ENCODE results near the gene C9orf40.

Gene C9orf40, protein sequence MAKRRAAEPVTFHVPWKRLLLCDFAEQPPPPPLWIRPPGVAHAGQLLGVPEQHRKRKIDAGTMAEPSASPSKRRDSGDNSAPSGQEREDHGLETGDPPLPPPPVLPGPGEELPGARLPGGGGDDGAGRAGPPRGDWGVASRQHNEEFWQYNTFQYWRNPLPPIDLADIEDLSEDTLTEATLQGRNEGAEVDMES

DNA sequence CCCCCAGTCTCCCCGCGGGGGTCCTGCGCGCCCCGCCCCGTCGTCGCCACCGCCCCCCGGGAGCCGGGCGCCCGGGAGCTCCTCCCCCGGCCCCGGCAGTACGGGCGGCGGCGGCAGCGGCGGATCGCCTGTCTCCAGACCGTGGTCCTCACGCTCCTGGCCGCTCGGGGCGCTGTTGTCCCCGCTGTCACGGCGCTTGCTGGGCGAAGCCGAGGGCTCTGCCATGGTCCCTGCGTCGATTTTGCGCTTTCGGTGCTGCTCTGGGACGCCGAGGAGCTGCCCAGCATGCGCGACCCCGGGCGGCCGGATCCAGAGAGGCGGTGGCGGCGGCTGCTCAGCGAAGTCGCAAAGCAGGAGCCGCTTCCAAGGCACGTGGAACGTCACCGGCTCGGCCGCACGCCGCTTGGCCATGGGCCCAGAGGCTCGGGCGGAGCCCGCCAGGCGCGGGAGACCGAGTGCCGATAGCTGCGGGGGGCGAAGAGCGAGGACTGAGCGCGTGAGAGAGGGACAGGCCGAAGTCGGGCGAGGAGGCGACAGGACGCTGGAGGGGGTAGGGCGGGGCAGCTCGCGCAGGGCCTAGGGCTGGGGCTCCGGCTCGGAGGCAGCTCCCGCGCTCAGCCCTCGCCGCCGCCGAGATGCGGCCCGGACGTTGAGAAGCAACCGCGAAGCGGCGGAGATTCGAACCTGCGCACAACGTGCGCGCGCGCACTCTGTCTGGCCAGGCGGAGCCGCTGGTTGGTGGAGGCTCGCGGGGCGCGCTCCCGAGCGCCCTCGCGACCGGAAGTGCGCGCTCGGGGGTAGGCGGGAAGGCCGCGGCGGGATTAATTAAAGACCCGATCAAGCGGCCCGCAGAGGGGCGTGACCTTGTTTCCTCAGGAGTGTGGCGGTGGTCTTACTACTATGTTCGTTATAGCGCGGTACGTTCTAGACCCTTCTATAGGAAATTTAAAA, at the start of gene C9orf40:
Gene C9orf40 (minus strand): TSS at position 712 of the 951 bp plus-strand sequence. CDS start 301 bp downstream, at position 411.
- peak; percentile 92 for DNase-seq (ENCODE audit: low spot score)

DNA sequence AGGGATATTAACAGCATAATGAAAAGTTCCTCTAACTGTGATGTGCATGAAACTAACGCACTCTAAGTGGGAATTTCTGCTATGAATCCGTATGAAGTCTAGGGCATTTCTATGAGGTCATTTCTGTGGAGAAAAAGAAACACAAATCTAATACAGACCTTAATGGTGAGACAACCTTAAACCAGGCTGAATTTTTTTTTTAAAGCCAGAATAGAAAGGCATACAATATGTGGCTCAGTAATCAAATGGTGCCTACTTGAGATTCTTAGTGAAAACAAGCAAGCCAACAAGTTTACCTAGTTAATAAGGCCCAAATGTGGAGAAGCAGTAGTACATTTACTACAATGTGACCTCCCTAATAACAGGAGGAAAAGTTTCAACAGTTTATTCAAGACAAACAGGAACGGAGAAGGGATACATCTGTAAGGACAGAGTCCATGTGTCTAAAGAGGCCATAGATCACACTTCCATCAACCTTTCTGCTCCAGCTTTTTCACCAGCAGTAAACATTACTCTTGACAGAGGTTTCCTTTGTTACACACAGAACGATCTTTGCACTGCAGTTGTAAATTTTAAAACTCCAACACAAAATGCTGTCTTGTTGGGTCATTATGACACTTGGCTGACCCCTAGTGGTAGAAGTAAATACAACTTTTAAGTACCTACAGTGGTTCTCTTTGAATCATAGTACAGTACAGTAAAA, 49.2 kb upstream of the C9orf40 start:
- peak; percentile 46 for DNase-seq (ENCODE audit: low spot score)

DNA sequence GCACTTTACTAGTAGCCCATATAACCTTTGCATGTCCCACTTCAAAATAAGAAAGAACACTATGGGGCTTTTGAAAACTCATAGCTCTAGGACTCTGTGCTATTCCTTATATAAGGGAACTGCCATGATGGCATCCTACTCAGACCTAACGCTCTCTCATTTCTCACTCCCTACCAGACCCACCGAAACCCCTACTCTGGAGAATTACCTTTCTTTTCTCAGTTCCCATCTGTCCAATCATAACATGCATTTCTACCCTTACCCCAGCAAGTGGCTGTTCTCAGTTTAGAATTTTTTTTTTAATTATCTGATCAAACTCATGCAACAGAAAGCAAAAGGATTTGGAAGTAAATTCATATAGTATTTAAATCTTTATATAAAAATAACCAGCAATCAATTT, 48.1 kb upstream of the C9orf40 start:
- no peak for DNase-seq (ENCODE audit: low spot score)

DNA sequence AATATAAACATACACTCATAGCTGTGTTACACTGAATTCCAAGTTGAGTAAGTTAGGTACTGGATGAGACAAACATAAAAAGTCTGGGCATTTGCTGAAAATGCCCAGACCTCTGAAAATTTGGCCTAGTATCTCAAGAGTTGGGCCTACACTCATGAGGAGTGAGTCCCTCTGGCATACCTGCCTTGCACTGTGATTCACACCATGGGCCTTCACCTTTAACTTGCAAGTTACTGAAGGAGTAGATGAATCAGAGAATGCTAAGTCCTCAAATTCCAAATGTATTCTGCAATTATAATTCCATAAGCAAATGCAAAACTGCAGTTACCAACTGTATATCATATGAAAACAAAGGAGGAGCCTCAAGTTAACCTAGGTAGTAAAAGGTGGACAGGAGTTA, 32.3 kb upstream of the C9orf40 start:
- DNase-seq (ENCODE audit: low spot score), result no peak

DNA sequence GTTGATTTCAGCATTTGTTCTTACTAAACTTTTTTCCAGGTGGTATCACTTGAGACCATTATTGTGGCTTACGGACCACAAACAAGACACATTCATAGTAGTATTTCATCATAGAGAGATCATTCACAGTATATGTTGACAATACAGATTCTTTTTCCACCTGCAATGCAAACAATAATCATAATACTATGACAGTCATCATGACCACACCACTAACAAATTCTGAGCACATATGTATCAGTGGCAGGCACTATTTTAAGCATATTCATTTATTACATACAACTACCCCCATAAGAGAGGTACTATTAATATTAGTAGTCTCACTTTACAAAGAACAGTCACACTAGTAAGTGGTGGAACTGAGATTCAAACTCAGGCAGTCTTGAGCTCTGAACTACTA, 31.0 kb upstream of the C9orf40 start:
- no peak for DNase-seq (ENCODE audit: low spot score)

DNA sequence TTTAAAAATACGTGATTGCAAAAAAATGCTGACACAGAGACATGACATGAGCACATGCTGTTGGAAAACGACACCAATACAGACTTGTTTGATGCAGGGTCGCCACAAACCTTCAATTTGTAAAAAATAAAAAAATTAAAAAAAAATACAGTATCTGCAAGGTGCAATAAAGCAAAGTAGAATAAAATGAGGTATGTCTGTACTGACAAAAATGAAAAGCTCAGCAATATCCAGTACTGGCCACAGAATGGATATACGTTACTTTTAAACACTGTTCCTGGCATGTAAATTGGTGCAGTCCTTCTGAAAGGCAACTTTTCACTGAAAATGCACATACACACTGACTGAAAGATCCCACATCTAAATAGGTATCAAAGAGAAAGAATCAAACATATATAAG, 27.1 kb upstream of the C9orf40 start:
- DNase-seq (ENCODE audit: low spot score), result no peak

DNA sequence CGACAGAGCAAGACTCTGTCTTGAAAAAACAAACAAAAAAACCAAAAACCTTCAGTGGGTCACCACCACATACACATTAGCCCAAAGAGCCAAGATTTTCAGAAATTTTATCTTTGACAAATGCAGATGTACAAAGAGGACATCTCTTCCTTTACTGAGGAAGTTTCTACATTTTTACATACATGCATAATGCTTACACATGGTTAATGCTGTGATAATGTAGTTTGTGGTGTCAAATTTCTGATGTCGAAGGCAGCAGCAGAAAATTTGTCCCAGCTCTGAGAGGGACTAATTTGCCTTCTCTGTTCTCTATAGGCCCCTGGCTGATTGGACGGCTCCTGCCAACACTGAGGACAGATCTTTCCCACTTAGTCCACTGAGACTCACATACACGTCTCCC, 24.6 kb upstream of the C9orf40 start:
- DNase-seq (ENCODE audit: low spot score), result no peak

DNA sequence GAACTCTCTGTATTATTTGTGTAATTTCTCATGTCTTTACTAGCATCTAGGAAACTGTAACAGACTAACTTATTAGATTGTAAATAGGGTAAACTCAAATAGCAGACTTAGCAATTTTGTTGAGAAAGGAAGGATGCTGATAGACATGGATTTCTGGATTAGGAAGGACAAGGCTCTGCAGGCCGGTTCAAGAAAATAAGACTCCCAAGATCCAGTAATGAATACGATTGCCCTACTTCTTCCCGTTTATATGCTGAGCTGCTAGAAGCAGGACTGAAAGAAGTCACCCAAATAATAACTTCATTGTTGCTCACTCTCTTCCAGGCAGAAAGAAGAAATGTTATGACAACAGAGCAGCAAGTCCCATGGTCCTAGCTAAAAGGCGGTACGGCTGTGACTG, 22.8 kb upstream of the C9orf40 start:
- no peak for DNase-seq (ENCODE audit: low spot score)

DNA sequence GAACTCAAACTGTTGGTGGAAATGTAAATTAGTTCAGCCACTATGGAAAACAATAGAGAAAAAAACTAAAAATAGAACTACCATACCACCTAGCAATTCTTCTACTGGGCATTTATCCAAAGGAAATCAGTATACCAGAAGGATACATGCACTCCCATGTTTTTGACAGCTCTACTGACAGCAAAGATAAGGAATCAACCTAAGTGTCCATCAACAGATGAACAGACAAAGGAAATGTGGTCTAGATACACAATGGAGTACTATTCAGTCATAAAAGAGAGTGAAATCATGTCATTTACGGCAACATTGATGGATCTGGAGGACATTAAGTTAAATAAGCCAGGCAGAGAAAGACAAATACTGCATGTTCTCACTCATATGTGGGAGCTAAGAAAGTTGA, 21.8 kb upstream of the C9orf40 start:
- no peak for DNase-seq (ENCODE audit: low spot score)

DNA sequence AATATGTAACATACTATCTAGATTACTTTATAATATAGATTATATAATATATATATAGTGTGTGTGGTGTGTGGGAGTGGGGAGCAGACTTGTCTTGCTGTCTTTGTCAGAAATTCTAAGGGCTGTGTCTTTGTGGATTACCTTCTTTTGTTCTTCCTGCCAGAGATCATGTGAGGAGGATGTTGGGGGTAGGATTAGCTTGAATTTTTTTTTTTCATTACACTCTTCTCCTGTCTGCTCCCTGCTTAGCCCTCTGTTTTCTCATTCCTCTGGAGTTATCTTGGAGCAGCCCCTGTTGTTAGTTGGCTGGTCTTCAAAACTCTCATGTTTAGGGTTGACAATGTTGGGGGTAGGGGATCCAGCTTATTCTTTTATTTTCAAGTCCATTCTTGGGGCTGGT, 21.0 kb upstream of the C9orf40 start:
- DNase-seq (ENCODE audit: low spot score), result no peak

DNA sequence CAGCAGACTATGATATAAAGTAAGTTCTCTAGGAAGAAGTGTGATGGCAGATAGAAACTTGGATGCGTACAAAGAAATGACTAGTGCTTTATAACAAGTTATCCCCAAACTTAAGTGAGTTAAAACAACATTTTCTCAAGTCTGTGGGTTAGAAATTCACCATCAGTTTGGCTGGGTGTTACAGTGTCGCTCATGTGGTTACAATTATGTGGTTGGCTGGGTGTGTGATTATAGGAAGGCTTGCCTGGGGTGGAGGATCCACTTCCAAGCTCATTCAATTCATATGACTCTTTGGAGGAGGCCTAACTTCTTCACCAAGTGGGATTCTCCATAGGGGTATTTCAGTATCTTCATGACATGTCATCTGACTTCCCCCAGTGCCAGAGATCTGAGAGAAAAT, 10.3 kb upstream of the C9orf40 start:
- DNase-seq (ENCODE audit: low spot score), result no peak

DNA sequence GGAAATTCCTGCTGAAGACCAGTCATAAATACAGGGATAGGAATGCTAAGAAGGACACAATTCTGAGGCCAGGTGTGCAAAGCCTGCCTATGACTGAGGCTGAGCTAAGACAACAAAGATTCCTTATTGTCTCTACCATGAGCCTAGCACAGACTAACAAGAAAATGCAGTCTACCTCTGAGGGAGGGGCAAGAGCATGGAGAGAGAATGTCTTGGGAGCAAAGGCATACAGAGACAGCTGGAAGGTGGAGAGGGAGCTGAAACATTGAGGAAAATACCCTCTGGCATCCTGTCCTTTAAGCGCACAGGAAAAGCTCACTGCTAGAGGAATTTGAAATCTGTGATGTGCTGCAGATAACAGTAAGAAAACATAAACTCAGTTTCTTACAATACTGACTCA, 8.8 kb upstream of the C9orf40 start:
- DNase-seq (ENCODE audit: low spot score), result no peak

DNA sequence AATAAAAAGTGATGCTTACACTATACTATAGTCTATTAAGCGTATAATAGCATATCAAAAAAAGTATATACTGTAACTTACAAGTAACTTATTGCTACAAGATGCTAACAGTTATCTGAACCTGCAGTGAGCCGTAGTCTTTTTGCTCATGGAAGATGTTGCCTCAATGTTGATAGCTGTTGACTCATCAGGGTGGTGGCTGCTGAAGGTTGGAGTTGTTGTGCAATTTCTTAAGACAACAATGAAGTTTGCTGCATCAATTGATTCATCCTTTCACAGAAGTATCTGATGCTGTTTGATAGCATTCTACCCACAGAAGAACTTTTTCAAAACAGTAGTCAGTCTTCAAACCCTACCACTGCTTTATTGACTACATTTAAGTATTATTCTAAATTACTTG, 7.8 kb upstream of the C9orf40 start:
- DNase-seq (ENCODE audit: low spot score), result no peak

DNA sequence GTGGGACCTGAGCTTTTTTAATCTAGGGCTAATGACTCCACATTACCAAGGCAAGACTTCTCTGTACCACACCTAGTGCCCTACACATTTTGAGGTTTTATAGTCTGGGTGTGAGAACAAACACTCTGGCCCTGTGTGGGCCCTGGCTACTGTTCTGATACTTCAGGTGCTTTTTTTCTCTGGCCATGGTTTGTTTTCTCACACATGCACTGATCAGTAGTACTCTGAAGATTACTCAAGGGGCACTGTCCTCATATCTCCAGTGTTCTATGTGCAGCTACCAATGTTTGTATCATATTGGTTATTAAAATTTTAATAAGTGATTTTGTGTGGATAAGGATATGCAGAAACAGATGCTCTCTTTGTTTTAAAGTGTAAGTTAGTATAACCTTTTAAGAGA, 5.9 kb upstream of the C9orf40 start:
- DNase-seq (ENCODE audit: low spot score), result no peak

DNA sequence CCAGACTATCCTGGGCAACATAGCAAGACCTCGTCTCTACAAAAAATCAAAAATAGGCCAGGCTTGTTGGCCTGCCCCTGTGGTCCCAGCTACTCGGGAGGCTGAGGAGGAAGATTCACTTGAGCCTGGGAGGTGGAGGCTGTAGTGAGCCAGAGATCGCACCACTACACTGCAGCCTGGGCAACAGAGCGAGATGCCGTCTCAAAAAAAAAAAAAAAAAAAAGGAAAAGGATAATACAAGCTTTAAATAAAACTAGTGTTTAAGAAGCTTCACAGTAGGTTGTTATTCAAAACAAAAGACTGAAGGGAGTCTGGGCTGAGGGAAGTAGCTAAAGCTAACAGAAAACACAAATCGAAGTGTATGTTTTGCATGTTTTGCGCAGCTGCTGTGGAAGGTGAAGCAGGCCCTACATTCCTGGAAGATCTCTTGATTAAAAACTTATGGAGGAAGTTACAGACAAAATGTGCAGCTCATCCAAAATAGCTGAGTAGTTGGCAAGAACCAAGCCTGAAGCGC, 581 bp upstream of the C9orf40 start:
- no peak for DNase-seq (ENCODE audit: low spot score)

DNA sequence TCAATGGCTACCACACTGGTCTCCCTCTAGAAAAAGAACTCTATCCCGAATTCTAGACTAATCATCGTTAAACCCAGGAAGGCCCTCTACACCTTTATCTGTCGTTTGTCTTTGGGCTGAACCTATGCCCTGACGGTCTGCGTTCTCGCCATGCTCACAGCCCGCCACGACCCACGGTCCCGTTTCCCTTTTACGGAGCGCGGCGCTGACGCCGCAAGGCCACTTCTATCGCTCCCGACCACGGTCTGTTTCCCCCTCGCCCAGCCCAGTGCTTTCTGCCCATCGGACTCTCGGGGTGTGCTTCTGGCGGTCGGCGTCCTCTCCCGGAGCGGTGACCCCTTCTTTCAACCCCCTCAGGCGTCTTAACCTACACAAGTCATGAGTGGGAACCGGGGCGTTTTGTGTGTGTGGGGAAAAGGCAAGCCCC, 974 bp downstream of the C9orf40 start:
- DNase-seq (ENCODE audit: low spot score), result peak; percentile 51

DNA sequence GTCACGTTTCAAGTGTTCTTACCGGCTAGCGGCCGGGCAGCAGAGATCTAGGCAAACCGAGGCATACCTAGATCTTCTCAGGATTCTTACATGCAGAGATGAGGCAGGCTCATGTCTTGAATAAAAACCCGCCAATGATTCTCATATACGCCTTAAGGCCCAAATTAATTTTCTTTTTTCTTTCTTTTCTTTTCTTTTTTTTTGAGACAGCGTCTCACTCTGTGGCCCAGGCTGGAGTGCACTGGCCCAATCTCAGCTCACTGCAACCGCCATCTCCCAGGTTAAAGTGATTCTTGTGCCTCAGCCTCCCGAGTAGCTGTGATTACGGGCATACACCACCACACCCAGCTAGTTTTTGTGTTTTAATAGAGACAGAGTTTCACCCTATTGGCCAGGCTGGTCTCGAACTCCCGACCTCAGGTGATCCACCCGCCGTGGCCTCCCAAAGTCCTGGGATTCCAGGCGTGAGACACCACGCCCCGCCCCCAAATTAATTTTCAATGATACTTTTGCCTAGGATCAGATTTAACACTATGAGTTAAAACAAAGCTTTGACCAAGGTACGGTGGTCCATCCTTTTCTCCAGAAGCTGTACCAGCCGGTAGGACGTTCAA, 1.5 kb downstream of the C9orf40 start:
- DNase-seq (ENCODE audit: low spot score), result no peak

DNA sequence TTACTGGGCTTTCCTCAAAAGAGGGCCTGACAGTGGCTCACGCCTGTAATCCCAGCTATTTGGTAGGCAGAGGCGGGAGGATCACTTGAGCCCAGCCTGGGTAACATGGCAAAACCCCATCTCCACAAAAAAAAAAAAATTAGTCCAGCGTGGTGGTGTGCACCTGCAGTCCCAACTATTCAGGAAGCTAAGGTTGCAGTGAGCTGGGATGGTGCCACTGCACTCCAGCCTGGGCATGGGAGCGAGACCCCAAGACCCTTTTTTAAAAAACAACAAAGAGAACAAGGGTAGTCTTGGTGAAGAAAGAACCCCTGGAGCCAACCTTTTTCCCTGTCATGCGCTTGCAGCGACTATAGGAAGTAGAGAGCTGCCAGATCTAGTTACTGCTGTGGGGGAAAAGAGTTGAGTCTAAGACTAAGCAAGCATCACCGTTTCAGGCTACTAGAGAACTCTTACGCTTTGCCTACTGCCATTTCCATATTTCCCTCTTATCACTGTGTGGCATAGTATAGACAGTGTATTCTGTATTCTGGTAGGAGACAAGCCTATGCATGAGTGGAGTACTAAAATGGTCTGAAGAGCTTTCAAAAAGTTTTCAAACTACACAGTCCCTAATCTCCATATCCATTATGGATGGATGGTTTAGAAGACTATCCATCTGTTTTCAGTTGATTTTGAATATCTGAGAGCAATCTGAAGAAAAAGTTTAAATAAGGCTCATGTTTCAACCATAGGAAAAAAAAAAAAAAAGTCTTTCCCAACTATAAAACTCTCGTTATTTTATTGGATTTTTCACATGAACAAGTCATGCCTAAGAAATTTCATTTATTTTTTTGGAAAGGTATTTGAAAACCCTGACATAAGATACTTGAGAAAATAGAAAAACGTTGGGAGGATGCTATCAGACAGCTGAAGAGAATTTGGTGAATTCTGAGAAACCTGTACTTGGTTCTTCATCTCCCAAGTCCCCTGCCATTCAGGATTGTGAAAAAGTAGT, 2.6 kb downstream of the C9orf40 start:
- DNase-seq (ENCODE audit: low spot score), result no peak

DNA sequence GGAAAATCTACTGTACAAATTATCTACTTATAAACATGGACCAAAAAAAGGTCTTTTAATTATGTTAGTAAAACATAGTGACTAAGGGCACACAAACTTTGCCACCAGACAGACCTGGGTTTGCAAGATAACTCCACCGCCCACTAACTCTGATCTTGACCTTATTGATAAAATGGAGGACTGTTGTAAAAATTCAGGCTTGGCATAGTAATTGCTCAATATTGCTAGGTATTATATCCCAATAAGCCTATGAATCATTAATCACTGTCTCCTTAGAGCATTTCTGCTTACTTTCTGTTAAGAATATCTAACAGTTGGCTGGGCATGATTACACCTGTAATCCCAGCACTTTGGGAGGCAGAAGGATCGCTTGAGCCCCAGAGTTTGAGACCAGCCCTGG, 3.8 kb downstream of the C9orf40 start:
- no peak for DNase-seq (ENCODE audit: low spot score)

DNA sequence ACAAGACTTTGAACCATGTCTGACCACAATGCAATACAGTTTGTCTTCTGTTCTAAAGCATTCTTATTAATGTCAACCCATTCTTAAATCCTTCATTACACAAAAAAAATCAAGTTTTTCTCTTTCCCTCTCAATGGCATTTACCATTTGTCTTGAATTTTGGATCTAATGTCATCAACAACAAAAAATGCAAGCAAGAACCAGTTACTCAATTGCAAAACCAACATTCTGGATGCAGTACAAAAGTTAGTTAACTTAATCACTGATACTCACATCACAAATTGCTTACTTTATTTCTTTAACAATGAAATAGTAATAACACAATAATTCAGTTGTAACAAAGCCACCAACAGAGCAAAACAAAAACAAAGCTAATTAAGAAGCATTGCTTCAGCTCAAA, 6.0 kb downstream of the C9orf40 start:
- DNase-seq (ENCODE audit: low spot score), result no peak

DNA sequence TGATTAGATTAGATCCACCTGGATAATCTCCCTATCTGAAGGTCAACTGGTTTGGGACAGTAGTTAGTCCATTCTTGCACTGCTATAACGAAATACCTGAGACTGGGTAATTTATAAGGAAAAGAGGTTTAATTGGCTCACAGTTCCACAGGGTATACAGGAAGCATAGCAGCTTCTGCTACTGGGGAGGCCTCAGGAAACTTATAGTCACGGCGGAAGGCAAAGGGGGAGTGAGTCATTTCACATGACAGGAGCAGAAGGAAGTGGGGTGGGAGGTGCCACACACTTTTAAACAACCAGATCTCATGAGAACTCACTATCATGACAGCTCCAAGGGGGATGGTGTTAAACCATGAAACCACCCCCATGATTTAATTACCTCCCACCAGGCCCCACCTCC, 9.9 kb downstream of the C9orf40 start:
- no peak for DNase-seq (ENCODE audit: low spot score)
